ENCODE data around the gene GALNT5. TPM values are rescaled to one million over a fixed set of nuclear protein-coding genes. Genes with fewer than 3 reads are reported as not detected.

Gene GALNT5
- total and polyA plus RNA-seq, 2 donors (not counting 3 experiments of a cell fraction or from before 2014, with no cell fraction given) = not detected

- FAIRE-seq = no peak
- POLR2A ChIA-PET = no interaction called here
- Histone ChIP-seq H3K4me3 (replicated peaks in 1 of 3; ENCODE audit: insufficient read depth in 1 of 3, low read depth in 1 of 3, low read length in 3 of 3) (no peak overlapping the region), H3K9me3 (replicated peaks; ENCODE audit: control insufficient read depth, insufficient read depth, low read length) (no peaks in the 10 kb centered on the region), H3K79me2 (ENCODE audit: control insufficient read depth, insufficient read depth, low read length) (no peaks in the 10 kb centered on the region), H3K27me3 (ENCODE audit: control insufficient read depth in 2 of 2, insufficient read depth in 2 of 2, low read length in 2 of 2) (no peaks in the 10 kb centered on the region), H3K9ac (replicated peaks; ENCODE audit: extremely low read depth, insufficient read depth, low read length) (no peak overlapping the region), H3K9me1 (replicated peaks; ENCODE audit: control insufficient read depth, extremely low read depth, insufficient read depth, low read length) (no peaks in the 10 kb centered on the region), H3K4me1 (ENCODE audit: control insufficient read depth, extremely low read depth, insufficient read depth, low read length) (no peaks in the 10 kb centered on the region), H3K4me2 (ENCODE audit: insufficient read depth, low read length) (no peak overlapping the region), H3K36me3 (ENCODE audit: control insufficient read depth in 2 of 2, extremely low read depth in 1 of 2, insufficient read depth in 2 of 2, low read length in 2 of 2) (no peaks in the 10 kb centered on the region), H2AFZ (ENCODE audit: low read depth, low read length) (no peak overlapping the region), H4K20me1 (replicated peaks; ENCODE audit: control insufficient read depth, extremely low read depth, insufficient read depth, low read length) (no peaks in the 10 kb centered on the region), H3K27ac (ENCODE audit: insufficient read depth, low read depth, low read length) (no peak overlapping the region)
- no TSS peak for BruUV-seq (replicated peaks)
- CTCF ChIA-PET = no interaction called here
- dilution Hi-C loops (cut with MboI; ENCODE audit: extremely low pct_ligation_motif_present, low sequenced_read_pairs) (no loop called here), intact Hi-C loops (cut with micrococcal nuclease) (no loop called here)
- TF ChIP-seq EZH2 (IDR thresholded peaks at IDR 0.05; ENCODE audit: borderline replicate concordance, low read depth, low read length, severe bottlenecking) (no peak), JUN (IDR thresholded peaks at IDR 0.05; ENCODE audit: borderline replicate concordance, insufficient read depth, insufficient read length, low read depth) (no peak), POLR2AphosphoS5 (IDR thresholded peaks at IDR 0.05; ENCODE audit: insufficient read depth, low read depth, low read length) (no peak), FOS (IDR thresholded peaks at IDR 0.05; ENCODE audit: borderline replicate concordance, insufficient read depth, low read length) (no peak), CTCF (IDR thresholded peaks at IDR 0.05; ENCODE audit: extremely low read depth in 1 of 2, insufficient read depth in 1 of 2, low read depth in 1 of 2, low read length in 2 of 2) (no peak), MYC (IDR thresholded peaks at IDR 0.05; ENCODE audit: low read depth, low read length) (no peak), MAX (IDR thresholded peaks at IDR 0.05; ENCODE audit: insufficient read depth, insufficient read length) (no peak), GATA2 (IDR thresholded peaks at IDR 0.05; ENCODE audit: insufficient read depth, insufficient read length, low read depth, low read length) (no peak), POLR2A (IDR thresholded peaks at IDR 0.05; ENCODE audit: low read depth, low read length) (no peak)
- no peak for DNase-seq (ENCODE audit: low read depth, low spot score)
These were observed 12.8 kb upstream of the GALNT5 start for GRCh38 chr2:157244691-157245090.
